ENCODE results near the gene TDRD7.
"Not testable (repeated sequence)": the region's sequence is repeated elsewhere in the genome, so short reads cannot be mapped to it uniquely, and the experiment has no call there.

The TDRD7 gene

GRCh38 chr9:97456841-97457240 is 44.9 kb downstream of the TDRD7 start:
- not testable (repeated sequence) for DNase-seq (ENCODE audit: low read depth, low spot score); H3K4me3 ChIP-seq (ENCODE audit: low read length)

- no peak overlapping the region for H3K4me3 ChIP-seq (ENCODE audit: low read length)
- no peak for DNase-seq (ENCODE audit: low read depth, low spot score)
Measured at GRCh38 chr9:97459326-97459725, 47.4 kb downstream of the TDRD7 start.

- H3K4me3 ChIP-seq (ENCODE audit: low read length), result no peak overlapping the region
- DNase-seq (ENCODE audit: low read depth, low spot score), result no peak
Measured at GRCh38 chr9:97462159-97462558, 50.3 kb downstream of the TDRD7 start.

- no peak overlapping the region for H3K4me3 ChIP-seq (ENCODE audit: low read length)
- DNase-seq (ENCODE audit: low read depth, low spot score), result no peak
Measured at GRCh38 chr9:97462914-97463313, 51.0 kb downstream of the TDRD7 start.

- peak; percentile 16 for DNase-seq (ENCODE audit: low read depth, low spot score)
- no peak overlapping the region for H3K4me3 ChIP-seq (ENCODE audit: low read length)
Measured at GRCh38 chr9:97468658-97469448, 57.0 kb downstream of the TDRD7 start.

GRCh38 chr9:97470076-97470475 is 58.2 kb downstream of the TDRD7 start:
- DNase-seq (ENCODE audit: low read depth, low spot score), result no peak
- H3K4me3 ChIP-seq (ENCODE audit: low read length), result no peak overlapping the region

GRCh38 chr9:97473717-97474116 is 61.8 kb downstream of the TDRD7 start:
- no peak overlapping the region for H3K4me3 ChIP-seq (ENCODE audit: low read length)
- DNase-seq (ENCODE audit: low read depth, low spot score), result no peak

- DNase-seq (ENCODE audit: low read depth, low spot score), result no peak
- no peak overlapping the region for H3K4me3 ChIP-seq (ENCODE audit: low read length)
Measured at GRCh38 chr9:97474372-97474925, 62.6 kb downstream of the TDRD7 start.

GRCh38 chr9:97475059-97475458 is 63.2 kb downstream of the TDRD7 start:
- no peak for DNase-seq (ENCODE audit: low read depth, low spot score)
- H3K4me3 ChIP-seq (ENCODE audit: low read length), result no peak overlapping the region

GRCh38 chr9:97478301-97478981 is 66.5 kb downstream of the TDRD7 start:
- DNase-seq (ENCODE audit: low read depth, low spot score), result no peak
- no peak overlapping the region for H3K4me3 ChIP-seq (ENCODE audit: low read length)

GRCh38 chr9:97479496-97480159 is 67.7 kb downstream of the TDRD7 start:
- no peak for DNase-seq (ENCODE audit: low read depth, low spot score)
- H3K4me3 ChIP-seq (ENCODE audit: low read length), result no peak overlapping the region

- DNase-seq (ENCODE audit: low read depth, low spot score), result no peak
- H3K4me3 ChIP-seq (ENCODE audit: low read length), result no peak overlapping the region
Measured at GRCh38 chr9:97480174-97480573, 68.3 kb downstream of the TDRD7 start.

GRCh38 chr9:97480749-97481148 is 68.9 kb downstream of the TDRD7 start:
- no peak overlapping the region for H3K4me3 ChIP-seq (ENCODE audit: low read length)
- no peak for DNase-seq (ENCODE audit: low read depth, low spot score)

- DNase-seq (ENCODE audit: low read depth, low spot score), result no peak
- no peak overlapping the region for H3K4me3 ChIP-seq (ENCODE audit: low read length)
Measured at GRCh38 chr9:97484134-97484533, 72.2 kb downstream of the TDRD7 start.

GRCh38 chr9:97487107-97487506 is 75.2 kb downstream of the TDRD7 start:
- no peak for DNase-seq (ENCODE audit: low read depth, low spot score)
- H3K4me3 ChIP-seq (ENCODE audit: low read length), result no peak overlapping the region

GRCh38 chr9:97487861-97488260 is 76.0 kb downstream of the TDRD7 start:
- H3K4me3 ChIP-seq (ENCODE audit: low read length), result no peak overlapping the region
- no peak for DNase-seq (ENCODE audit: low read depth, low spot score)

- no peak overlapping the region for H3K4me3 ChIP-seq (ENCODE audit: low read length)
- DNase-seq (ENCODE audit: low read depth, low spot score), result no peak
Measured at GRCh38 chr9:97491216-97491999, 79.5 kb downstream of the TDRD7 start.

GRCh38 chr9:97497558-97498375 is 85.9 kb downstream of the TDRD7 start:
- not testable (repeated sequence) for DNase-seq (ENCODE audit: low read depth, low spot score); H3K4me3 ChIP-seq (ENCODE audit: low read length)

Data from Jurkat, Clone E6-1 (cell line).